CD14-positive monocyte (primary cell): ENCODE data around the gene TACC2. TPM values are rescaled to one million over a fixed set of nuclear protein-coding genes. Genes with fewer than 3 reads are reported as not detected.

Experiments
- DNase-seq, 3 donors: peaks; one replicate each; pipeline ENCODE4 v3.0.0-alpha.2; 2011 to 2022
- H2AFZ ChIP-seq: 2 replicates; pipeline ENCODE4 v1.6.0; 2012; ENCODE audit warnings: mild to moderate bottlenecking, low read depth, low read length, inconsistent platforms; ENCODE audit not compliant: insufficient read depth, poor library complexity, severe bottlenecking
- H3K27ac ChIP-seq, 2 donors: 1 replicate in 1 of 2; 2 replicates in 1 of 2; pipeline ENCODE4 v1.5.1; 2012 to 2013; ENCODE audit warnings: low read length in 2 of 2, control low read depth in 1 of 2, inconsistent platforms in 1 of 2, low read depth in 1 of 2, mild to moderate bottlenecking in 1 of 2
- H3K27me3 ChIP-seq, 2 donors: one replicate each; pipeline versions ENCODE4 v1.6.0 to v1.6.1; 2011 to 2013; ENCODE audit warnings: low read length in 2 of 2; ENCODE audit not compliant: control insufficient read depth in 2 of 2, insufficient read depth in 2 of 2
- H3K36me3 ChIP-seq, 2 donors: replicated peaks in 1 of 2; 1 replicate in 1 of 2; 2 replicates in 1 of 2; pipeline versions ENCODE4 v1.5.1 to v1.6.1; 2012 to 2013; ENCODE audit warnings: low read length in 2 of 2, control low read depth in 1 of 2, inconsistent platforms in 1 of 2, mild to moderate bottlenecking in 1 of 2; ENCODE audit not compliant: insufficient read depth in 2 of 2, control insufficient read depth in 1 of 2
- H3K4me1 ChIP-seq, 2 donors: 1 replicate in 1 of 2; 2 replicates in 1 of 2; pipeline versions ENCODE4 v1.5.1 to v1.6.1; 2012 to 2013; ENCODE audit warnings: low read length in 2 of 2, control low read depth in 1 of 2, inconsistent platforms in 1 of 2, mild to moderate bottlenecking in 1 of 2, moderate library complexity in 1 of 2; ENCODE audit not compliant: insufficient read depth in 2 of 2, control insufficient read depth in 1 of 2
- H3K4me2 ChIP-seq: replicated peaks from 2 replicates; pipeline ENCODE3; 2012; ENCODE audit warnings: low read length, moderate library complexity, mild to moderate bottlenecking; ENCODE audit not compliant: poor library complexity, severe bottlenecking; ENCODE audit errors: extremely low read depth
- H3K4me3 ChIP-seq, 3 experiments: fragments of 200-600 bp in 1 of 3; sonication (generic) in 1 of 3; replicated peaks in 1 of 3; 1 replicate in 2 of 3; 2 replicates in 1 of 3; pipeline ENCODE4 v1.5.1; 2011 to 2013; ENCODE audit warnings: low read length in 3 of 3, mild to moderate bottlenecking in 3 of 3, control low read depth in 2 of 3, low read depth in 2 of 3, inconsistent platforms in 1 of 3, moderate library complexity in 1 of 3
- H3K79me2 ChIP-seq: 2 replicates; pipeline ENCODE4 v1.6.0; 2012; ENCODE audit warnings: mild to moderate bottlenecking, control low read depth, inconsistent platforms, low read length, moderate library complexity; ENCODE audit not compliant: insufficient read depth
- H3K9ac ChIP-seq: 2 replicates; pipeline ENCODE4 v1.6.0; 2017; ENCODE audit warnings: low read length, mild to moderate bottlenecking; ENCODE audit not compliant: insufficient read depth, poor library complexity, severe bottlenecking
- H3K9me3 ChIP-seq, 2 donors: replicated peaks in 1 of 2; 1 replicate in 1 of 2; 2 replicates in 1 of 2; pipeline versions ENCODE4 v1.5.1 to v1.6.1; 2012 to 2013; ENCODE audit warnings: low read length in 2 of 2, control low read depth in 1 of 2; ENCODE audit not compliant: control insufficient read depth in 1 of 2, insufficient read depth in 1 of 2
- H4K20me1 ChIP-seq: 2 replicates; pipeline ENCODE4 v1.6.0; 2012; ENCODE audit warnings: mild to moderate bottlenecking, low read length, control low read depth, moderate library complexity; ENCODE audit not compliant: insufficient read depth
- H3K27ac Mint-ChIP-seq, 7 donors: one replicate each; pipeline ENCODE4 v1.8.0; 2020; ENCODE audit warnings: mild to moderate bottlenecking in 7 of 7, mixed read lengths in 7 of 7, moderate library complexity in 6 of 7, inconsistent platforms in 2 of 7
- H3K27me3 Mint-ChIP-seq, 3 donors: one replicate each; pipeline ENCODE4 v1.8.0; 2021 to 2022; ENCODE audit warnings: low read depth in 3 of 3, mild to moderate bottlenecking in 3 of 3, mixed read lengths in 3 of 3, moderate library complexity in 3 of 3, inconsistent platforms in 1 of 3
- H3K36me3 Mint-ChIP-seq, 2 donors: one replicate each; pipeline ENCODE4 v1.8.0; 2020; ENCODE audit warnings: mixed read lengths in 2 of 2, inconsistent platforms in 1 of 2, mild to moderate bottlenecking in 1 of 2
- H3K4me1 Mint-ChIP-seq: one replicate; pipeline ENCODE4 v1.8.0; 2020; ENCODE audit warnings: mild to moderate bottlenecking, mixed read lengths
- H3K4me3 Mint-ChIP-seq, 2 donors: one replicate each; pipeline ENCODE4 v1.8.0; 2020; ENCODE audit warnings: mild to moderate bottlenecking in 2 of 2, mixed read lengths in 2 of 2, moderate library complexity in 1 of 2
- H3K9me3 Mint-ChIP-seq, 7 donors: one replicate each; pipeline ENCODE4 v1.8.0; 2020 to 2022; ENCODE audit warnings: mixed read lengths in 7 of 7, mild to moderate bottlenecking in 6 of 7, moderate library complexity in 6 of 7, inconsistent platforms in 2 of 7
- CTCF ChIP-seq: fragments of 200-600 bp; IDR thresholded peaks from one replicate; pipeline ENCODE4 v1.8.0; 2022; ENCODE audit warnings: antibody characterized with exemption, mild to moderate bottlenecking
- WGBS: methylation state at CpG from one replicate; pipeline ENCODE4 v1.1.5; 2013; ENCODE audit warnings: missing lambda C conversion rate; ENCODE audit not compliant: insufficient coverage; 5-methylcytosine and 5-hydroxymethylcytosine counted together
- intact Hi-C, 2 donors: fragments of 100-400 bp; cut with micrococcal nuclease; formaldehyde crosslinking; loops; one replicate each; pipeline versions ENCODE4 v1.15.0 to v1.15.1; 2023
- polyA plus RNA-seq, 3 donors: library from polyadenylated mRNA; depleted of rRNA in 1 of 3; unstranded in 2 of 3; stranded (reverse) in 1 of 3; fragments of 300-500 nt in 2 of 3; fragments of >200 nt in 1 of 3; fragmentation: Illumina TruSeq in 2 of 3; gene quantifications; 1 replicate in 2 of 3; 2 replicates in 1 of 3; pipeline ENCODE4 v1.2.3, GENCODE V29; 2012 to 2021

TACC2 gene
- polyA plus RNA-seq, 3 donors = 0.03 TPM; not detected in 2

- intact Hi-C loops = no loop called here
- Histone ChIP-seq H3K4me2 (no peak overlapping the region), H3K4me1 (no peaks in the 10 kb centered on the region), H2AFZ (no peak overlapping the region), H3K79me2 (no peaks in the 10 kb centered on the region), H3K4me3 (no peak overlapping the region), H4K20me1 (no peaks in the 10 kb centered on the region), H3K27me3 (no peaks in the 10 kb centered on the region), H3K36me3 (no peaks in the 10 kb centered on the region), H3K9ac (no peak overlapping the region), H3K9me3 (no peaks in the 10 kb centered on the region), H3K27ac (no peak overlapping the region)
- H3K27me3 Mint-ChIP-seq = peaks cover 10 to 19% (median 13%) of the 10 kb centered on the region in 3 donors
- 59% methylated on average over 8 of the region's 12 CpGs for whole genome bisulfite sequencing
- H3K36me3 Mint-ChIP-seq = no peaks in the 10 kb centered on the region
- no peak for DNase-seq
- peak overlapping the region in 1 of 7 donors; percentile 19 for H3K27ac Mint-ChIP-seq
- no peak for TF ChIP-seq CTCF
- H3K9me3 Mint-ChIP-seq = peaks cover 0 to 5% (median 0%) of the 10 kb centered on the region in 7 donors
- H3K4me3 Mint-ChIP-seq = no peak overlapping the region
- no peaks in the 10 kb centered on the region for H3K4me1 Mint-ChIP-seq
Measured at GRCh38 chr10:122132882-122133565, 144.1 kb downstream of the TACC2 start.

GRCh38 chr10:122135251-122136025 lies 146.5 kb downstream of the TACC2 start:
- Mint-ChIP-seq H3K4me1 (peaks cover 2% of the 10 kb centered on the region), H3K9me3 (peaks cover 0 to 5% (median 0%) of the 10 kb centered on the region in 7 donors), H3K4me3 (no peak overlapping the region), H3K27me3 (peaks cover 11 to 20% (median 17%) of the 10 kb centered on the region in 3 donors), H3K36me3 (no peaks in the 10 kb centered on the region), H3K27ac (no peak overlapping the region)
- 89% methylated on average over 9 of the region's 13 CpGs for WGBS
- intact Hi-C loops = no loop called here
- no peak for TF ChIP-seq CTCF
- Histone ChIP-seq H3K9ac (no peak overlapping the region), H3K27ac (no peak overlapping the region), H3K4me1 (no peaks in the 10 kb centered on the region), H3K36me3 (no peaks in the 10 kb centered on the region), H3K4me3 (no peak overlapping the region), H2AFZ (no peak overlapping the region), H3K79me2 (no peaks in the 10 kb centered on the region), H3K27me3 (no peaks in the 10 kb centered on the region), H4K20me1 (no peaks in the 10 kb centered on the region), H3K4me2 (no peak overlapping the region), H3K9me3 (no peaks in the 10 kb centered on the region)
- no peak for DNase-seq
